DMS79 treated with DMSO at 0.1 percent for 48 hours (cell line): ENCODE results near the gene HSPA12B.

Experiments used
- DNase-seq: peaks from one replicate; lab custom pipeline; 2025; lab: John Stamatoyannopoulos, UW

Gene HSPA12B

DNA sequence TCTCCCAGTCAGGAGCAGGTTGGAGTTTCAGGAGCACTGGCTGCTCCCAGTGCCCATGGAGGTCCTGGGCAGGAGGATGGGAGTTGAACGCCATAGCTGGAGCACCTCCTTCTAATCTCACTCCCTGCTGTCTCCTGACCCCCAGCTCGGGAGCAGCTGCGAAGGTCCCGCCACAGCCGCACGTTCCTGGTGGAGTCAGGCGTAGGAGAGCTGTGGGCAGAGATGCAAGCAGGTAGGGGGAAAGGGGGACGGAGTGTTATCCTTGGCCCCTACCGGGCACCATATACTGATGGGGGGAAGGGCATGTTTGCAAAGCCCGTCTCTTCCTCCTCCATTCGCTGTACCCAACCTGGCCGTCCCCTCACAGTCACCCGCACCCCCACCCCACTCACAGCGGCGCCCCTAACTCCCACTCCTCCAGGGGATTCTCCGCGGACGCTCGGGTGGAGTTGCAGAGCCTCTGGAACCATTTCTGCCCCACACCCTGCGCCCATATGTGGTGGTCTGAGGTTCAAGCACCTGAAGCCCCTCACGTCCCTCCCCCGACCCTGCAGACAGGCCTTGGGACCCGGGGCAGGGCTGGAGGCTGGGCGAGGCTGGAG lies 16.7 kb downstream of the HSPA12B start:
- DNase-seq: no peak

DNA sequence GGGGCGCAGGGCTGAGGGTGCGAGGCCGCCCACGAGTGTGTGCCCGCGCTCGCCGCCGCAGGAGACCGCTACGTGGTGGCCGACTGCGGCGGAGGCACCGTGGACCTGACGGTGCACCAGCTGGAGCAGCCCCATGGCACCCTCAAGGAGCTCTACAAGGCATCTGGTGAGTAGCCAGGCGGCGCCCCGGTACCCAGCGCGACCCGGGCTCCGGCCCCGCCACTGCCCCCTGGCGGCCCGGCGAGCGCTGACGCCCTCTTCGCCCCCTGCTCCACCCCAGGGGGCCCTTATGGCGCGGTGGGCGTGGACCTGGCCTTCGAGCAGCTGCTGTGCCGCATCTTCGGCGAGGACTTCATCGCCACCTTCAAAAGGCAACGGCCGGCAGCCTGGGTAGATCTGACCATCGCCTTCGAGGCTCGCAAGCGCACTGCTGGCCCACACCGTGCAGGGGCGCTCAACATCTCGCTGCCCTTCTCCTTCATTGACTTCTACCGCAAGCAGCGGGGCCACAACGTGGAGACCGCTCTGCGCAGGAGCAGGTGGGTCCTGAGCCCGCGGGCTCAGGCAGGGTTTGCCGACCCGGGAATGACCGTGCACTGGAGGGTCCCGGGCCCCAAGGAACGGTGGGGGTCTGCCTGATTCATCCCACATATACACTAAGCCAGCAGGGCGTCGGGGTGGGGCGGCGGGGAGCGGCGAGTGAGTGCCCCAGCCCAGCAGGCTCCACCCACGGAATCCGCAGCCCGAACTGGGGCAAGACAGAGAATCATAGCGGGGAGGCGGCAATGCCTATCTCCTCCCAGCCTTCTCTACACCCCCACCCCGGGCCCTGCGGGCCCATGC lies 17.4 kb downstream of the HSPA12B start:
- peak; percentile 51 for DNase-seq

DNA sequence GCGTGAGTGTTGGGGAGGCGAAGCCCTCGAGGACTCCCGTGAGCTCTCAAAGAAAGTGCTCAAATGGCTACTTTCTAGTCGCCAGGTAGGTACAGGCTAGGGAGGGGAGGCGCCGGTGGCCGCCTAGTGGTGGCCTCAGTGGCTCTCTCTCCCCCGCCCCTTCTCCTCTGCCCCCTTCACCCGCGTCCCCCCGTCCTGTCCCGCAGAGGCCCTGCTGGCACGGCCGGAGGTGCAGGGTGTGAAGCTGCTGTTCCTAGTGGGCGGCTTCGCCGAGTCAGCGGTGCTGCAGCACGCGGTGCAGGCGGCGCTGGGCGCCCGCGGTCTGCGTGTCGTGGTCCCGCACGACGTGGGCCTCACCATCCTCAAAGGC lies 18.8 kb downstream of the HSPA12B start:
- no peak for DNase-seq

DNA sequence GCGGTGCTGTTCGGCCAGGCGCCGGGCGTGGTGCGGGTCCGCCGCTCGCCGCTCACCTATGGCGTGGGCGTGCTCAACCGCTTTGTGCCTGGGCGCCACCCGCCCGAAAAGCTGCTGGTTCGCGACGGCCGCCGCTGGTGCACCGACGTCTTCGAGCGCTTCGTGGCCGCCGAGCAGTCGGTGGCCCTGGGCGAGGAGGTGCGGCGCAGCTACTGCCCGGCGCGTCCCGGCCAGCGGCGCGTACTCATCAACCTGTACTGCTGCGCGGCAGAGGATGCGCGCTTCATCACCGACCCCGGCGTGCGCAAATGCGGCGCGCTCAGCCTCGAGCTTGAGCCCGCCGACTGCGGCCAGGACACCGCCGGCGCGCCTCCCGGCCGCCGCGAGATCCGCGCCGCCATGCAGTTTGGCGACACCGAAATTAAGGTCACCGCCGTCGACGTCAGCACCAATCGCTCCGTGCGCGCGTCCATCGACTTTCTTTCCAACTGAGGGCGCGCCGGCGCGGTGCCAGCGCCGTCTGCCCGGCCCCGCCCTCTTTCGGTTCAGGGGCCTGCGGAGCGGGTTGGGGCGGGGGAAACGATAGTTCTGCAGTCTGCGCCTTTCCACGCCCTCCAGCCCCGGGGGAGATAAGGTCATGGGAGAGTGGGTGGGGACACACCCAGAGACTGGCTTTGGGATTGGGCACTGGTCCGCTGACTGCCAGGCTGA lies 19.3 kb downstream of the HSPA12B start:
- peak; percentile 85 for DNase-seq

DNA sequence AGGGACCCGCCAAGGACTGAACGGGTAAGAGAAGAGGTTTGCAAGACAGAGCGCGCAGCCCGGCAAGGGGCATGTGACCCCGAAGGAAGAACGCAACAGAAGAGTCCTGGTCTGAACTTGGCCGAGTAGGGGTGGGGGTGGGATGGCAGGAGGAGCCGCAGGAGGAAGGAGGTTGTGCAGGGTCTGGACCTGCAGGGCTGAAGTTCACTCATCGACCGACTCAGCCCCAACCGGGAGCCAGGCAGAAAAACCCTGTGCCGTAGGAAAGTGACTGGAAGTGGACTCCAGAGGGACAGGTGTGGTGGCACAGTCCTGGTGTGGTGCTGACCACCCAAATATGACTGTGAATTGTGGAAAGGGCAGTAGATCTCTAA lies 19.9 kb downstream of the HSPA12B start:
- no peak for DNase-seq

DNA sequence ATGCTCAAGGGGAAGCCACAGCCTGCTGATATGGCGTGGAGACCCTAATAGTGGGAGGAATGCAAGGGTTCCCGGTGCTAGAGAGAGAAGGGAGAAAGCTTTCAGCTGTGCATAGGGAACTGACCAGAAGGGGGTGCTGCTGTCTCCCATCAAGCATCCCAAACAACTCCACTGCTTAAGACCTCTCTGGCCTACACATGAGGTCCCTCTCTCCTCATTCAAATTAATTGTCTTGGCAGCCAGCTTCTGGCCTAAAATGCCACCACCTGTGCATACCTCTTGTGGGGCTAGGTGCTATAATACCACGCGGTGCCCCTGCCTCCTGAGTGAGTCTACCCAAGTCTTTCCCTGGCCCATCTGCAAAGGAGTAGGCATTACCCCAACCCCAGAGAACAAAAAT lies 20.6 kb downstream of the HSPA12B start:
- peak; percentile 61 for DNase-seq

DNA sequence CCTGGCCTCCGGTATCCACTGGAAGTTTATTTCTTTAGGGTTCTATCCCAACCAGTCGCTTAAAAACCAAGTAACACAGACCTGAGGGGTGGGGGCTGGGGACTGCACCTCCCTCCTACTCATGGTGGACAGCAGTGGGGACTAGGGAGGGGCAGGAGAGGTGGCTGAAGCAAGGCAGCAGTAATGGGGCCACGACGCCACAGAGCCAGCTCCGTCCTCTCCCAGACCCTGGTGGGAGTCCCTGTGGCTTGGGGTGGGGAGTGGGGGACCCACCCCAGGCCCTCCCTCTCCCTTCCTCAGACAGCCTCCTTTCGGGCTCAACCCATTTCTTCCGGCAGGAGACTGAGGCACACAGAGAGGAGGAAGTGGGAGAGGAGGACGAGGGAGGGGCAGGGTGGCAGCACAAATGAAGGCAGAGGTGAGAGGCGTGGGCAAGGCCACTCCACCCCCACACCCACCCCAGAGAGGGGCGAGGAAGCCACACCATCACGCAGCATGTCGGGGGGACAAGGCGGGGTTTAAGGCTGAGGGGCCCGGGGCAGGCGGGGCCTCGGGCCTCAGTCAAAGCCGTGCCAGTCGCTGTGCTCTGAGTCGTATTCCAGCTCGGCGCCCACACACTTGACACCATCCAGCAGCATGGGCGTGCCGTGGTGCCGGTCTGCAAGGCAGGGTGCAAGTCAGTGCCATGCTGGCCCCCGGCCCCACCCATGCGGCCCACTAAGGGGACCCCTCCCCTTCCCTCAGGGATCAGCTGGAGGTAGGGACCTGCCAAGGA lies 21.2 kb downstream of the HSPA12B start:
- DNase-seq: no peak

DNA sequence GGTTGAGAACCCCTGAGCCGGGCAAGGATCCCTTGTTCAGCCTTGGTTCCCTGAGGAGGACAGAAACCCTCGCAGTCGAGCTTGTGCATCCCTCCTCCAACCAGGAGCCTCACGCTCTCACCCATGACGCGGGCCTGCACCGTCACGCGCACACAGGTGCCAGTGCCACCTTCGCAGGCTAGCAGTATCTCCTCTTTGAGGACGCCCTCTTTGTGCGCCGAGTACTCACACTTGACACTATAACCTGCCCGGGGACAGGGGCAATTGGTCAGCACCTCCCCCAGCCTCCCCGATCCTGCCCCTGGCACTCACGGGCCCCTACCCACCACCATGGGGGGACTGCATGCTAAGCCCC lies 21.8 kb downstream of the HSPA12B start:
- DNase-seq: no peak

DNA sequence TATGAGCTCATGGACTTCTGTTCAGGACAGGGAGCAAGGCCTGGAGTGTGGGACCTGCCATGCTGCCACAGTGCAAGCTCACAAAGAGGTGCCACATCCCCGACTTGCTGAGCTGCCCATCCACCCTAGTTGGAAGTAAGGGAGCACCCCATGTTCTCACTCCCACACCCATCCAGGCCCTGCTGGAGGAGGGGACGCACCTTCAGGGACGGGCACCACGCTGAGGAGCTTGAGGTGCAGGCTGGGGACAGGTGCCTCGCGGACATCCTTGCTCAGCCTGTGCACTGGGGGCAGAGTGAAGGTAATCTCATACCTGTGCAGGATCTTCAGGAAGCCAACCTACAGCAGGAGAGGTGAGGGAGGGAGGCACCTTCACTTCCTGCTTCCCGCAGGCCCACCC lies 22.8 kb downstream of the HSPA12B start:
- no peak for DNase-seq

DNA sequence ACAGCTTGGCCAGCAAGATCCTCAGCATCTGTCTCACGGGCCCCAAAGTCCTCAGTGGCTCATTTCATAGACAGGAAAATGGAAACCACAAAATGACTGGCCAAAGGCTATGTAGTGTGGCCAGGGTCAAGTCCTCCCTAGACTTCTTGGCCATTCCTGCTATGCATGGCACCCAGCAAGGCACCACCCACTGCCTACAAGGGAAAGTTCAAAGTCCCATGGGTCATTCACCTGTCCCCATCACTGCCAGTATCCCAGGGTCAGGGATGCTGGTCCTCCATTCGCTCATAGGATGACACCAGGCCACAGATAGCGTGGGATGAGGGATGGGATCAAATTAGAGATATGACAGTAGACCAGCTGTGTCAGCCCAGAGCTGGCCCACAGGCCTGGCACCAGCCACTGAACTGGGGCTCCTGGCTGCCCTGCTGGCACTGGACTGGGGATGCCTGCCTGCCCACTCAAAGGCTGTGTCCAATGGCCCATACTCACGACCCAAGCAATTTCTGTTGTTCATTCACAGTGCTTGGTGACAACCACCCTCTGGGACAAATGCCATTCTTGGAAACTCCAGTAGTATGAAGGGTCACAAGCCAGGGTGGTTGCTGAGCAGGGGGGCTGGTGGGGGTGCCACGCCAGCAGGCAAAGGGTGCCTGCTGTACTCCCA lies 23.5 kb downstream of the HSPA12B start:
- no peak for DNase-seq

DNA sequence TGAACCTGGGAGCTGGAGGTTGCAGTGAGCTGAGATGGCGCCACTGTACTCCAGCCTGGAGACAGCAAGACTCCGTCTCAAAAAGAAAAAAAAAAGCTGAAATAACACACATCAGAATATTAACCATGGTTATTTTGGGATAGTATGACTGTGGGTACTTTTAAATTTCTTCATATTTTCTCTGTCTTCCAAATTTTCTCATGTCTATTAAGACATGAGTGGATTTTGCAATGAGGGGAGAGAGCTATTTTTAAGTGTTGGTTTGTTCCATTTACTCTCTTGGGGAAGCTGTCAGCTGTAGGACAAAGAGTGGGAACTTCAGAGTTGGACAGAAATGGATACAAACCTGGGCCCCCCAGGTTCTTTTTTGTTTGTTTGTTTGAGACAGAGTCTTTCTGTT lies 24.8 kb downstream of the HSPA12B start:
- DNase-seq: no peak

DNA sequence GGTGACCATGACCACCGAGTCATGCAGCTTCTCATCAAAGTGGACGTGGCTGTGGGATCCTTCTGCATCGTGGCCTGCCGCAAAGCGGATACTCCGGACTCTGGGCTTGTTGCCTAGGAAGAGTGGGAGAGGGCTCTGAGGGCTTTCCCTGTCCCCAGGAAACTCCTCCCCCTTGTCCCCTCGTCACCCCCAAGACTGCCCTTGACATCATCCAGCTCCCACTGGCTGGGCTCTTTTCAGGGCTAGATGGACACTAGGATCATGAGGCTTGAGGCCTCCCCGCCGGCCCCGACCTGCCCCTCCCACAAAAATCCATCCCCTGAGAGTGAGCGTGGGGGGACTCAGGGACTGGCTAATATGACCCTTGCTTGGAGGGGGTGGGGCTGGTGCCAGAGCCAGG lies 26.1 kb downstream of the HSPA12B start:
- no peak for DNase-seq

DNA sequence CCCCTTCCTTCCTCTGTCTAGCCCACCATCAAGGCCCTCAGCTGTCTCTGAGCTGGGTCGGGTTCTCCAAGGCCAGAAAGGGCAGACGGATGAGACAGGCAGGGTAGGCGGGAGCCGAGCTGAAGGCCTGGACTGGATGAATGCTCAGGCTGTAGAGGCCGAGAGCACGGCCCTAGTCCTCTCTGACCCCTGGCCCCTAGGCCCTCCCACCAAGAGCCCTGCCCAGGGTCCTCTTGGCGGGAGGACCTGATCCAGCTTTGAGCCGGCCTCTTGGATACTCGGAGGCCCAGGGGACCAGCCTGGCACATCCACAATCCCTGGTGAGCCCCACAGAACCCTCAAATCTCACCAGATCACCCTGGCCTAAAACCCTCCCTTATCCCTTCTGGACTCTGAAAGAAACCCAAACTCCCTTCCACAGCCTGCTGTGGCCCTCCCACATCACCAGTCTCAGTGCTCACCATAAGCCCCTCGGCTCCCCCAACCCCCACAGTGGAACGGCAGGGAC lies 26.9 kb downstream of the HSPA12B start:
- DNase-seq: no peak

DNA sequence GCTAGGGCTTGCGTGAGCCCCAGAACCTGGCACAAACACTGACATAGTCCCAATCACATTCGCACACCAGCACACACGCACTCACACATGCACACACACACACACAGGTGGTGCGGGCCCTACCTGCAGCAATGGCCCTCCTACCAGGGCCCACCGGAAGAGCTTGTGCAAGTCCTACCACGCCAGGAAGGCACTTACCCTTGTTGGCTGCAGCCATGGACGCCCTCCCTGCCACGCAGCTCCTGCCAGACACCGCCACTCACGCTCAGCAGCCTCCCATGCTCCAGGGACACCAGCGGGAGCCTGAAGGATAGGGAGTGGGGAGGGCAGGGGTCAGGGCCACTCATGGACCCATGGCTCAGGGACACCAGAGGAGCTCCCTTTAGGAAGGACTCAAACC lies 27.4 kb downstream of the HSPA12B start:
- DNase-seq: no peak

DNA sequence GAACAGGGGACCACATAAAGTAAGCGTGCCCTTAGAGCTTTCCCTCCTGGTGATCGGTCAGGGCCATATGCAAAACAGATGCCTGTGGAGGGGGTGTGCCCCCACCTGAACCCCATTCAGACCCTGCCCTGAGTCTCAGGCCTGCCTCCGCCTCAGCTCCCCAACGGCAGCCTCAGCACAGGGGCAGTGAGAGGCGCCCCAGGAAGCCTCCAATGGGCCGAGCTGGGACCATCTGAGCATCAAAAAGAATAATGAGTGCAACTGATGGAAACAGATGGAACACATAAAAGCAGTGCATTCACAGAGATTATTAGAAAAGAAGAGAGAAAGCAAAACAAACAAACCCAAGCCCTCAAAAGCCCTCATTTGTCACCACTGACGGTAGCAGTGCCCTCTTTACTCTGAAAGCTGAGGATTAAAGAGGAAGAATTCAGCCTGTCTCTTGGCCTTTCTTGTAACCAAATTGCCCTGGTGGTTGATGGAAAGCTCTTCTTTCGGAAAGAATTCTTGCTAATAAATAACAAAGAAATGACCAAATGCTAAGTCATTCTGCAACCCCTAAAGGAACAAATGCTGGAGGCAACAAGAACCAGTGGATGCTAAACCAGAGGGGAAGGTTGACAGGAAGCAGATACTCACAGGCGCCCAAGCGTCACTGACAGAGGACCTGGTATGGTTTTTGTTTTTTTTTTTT lies 28.3 kb downstream of the HSPA12B start:
- DNase-seq: no peak

DNA sequence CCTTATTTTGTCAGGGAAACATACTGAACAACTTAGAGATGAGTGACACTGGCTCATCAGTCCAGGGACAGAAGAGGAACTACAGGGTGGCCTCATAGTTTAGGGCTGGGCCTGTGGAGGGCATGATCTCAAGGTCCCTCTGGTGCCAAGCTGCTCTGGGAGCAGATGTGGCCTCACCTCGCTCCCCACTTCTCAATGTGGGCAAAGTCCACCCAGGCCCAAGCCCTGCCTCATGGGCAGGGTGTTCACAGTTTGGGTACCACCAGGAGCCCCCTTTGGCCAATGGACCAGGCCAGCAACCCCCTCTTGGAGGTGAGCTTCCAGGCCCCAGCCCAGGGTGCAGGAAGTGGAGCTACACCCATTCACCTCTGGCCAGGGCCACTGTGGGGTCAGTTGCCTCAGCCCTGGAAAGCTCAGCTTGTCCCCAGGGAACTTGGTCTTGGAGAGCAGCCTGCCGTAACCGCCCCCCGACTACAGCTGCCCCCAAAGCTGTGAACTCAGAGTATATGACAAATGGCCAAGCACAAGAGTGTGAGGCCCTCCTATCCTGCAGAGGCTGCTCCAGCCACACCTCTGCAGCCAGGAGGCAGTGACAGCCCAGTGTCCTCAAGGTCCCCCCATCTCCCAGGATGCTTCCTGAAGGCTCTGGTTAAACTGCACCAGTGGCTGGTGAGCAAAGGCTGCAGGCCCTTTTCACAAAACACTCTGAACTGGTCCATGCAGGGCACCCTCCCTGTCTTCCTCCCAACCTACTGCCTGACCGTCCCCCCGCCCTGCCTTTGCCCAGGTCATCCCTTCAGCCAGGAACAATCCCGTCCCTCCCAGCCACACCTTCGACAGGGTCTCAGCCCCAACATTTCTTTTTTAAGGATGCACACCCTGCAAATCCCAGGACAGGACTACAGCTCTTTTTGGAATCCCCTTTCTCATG lies 31.5 kb downstream of the HSPA12B start:
- no peak for DNase-seq

DNA sequence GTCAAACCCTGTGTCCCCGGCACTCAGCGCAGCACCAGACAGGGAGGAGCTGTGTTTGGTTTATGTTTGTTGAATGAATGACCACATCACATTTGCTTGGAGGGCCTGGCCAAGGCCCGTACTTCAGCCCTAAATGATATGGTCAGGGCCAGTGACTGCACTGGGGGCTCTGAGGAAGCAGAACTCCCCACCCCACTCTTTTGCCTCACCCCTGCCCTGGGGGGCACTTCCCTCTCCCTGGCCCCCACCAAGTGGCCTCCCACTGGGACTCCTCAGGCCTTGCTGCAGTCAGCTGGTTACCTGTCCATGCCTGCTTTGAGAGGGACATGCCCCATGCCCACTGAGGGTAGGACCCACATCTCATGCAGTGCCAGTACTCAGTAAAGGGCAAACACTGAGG lies 32.2 kb downstream of the HSPA12B start:
- no peak for DNase-seq

DNA sequence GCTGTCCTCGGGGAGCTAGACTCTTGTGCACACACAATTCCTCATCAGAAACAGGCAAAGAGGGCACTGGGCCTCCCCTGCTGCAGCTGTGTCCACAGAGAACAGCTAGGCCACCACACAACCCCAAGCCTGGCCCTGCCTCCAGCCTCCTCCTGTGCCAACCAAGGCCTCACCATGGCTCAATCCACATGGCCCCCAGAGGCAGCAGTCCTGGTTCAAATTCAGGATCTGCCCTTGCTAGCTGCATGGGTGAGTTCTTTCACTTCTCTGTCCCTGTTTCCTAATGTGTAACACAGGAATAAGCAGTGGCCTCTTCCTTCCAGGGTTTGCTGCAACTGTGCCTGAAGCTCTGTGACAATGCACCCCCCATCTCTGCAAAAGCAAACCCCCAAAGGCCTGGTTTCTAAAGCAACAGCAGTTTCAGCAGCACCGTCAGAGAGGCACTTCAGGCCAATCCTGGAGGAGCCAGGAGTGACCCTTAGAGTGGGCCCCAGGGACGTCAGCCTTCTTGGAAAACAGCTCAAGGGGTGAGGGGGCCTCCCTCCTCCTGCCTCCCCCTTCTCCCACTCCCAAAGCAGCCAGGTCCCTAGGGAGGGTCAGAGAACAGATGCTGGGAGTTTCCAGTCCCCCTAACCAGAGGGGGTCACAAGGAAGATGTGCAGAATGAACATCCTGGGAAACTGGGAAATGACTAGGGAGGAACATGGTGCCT lies 32.8 kb downstream of the HSPA12B start:
- DNase-seq: no peak

DNA sequence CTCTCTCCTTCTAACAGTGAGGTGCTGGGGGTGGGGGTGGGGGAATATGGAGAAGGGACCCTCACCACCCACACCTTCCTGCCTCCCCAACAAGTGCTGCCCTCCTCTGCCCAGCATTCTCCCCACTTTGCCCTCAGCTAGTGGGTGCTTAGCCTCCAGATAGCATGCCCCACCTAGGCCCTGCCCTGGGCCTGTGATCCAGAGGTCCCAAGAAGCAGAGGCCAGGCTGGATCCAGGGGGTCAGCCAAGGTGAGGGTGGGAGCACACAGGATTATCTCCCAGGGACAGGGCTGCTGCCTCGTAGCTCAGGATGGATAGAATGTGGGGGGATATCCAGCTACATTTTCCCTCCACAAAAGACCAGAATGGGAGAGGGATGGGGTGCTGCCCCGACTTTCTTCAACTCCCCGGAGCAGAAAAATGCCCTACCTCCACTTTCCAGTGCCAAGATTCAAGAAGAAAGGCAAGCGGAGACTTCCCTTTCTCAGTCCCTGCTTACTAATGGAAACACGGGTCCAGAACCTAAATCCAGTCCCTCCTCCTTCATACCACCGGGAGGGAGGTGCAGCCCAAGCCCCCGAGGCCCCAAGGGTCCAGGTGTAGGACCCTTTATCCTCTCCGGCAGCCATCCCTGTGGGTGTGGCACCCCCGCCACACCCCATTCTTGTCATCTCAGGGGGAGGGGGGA lies 34.1 kb downstream of the HSPA12B start:
- DNase-seq: no peak
